ENCODE data around the gene GCH1.
"Not testable (repeated sequence)": the region's sequence is repeated elsewhere in the genome, so short reads cannot be mapped to it uniquely, and the experiment has no call there.

GCH1 gene

DNA sequence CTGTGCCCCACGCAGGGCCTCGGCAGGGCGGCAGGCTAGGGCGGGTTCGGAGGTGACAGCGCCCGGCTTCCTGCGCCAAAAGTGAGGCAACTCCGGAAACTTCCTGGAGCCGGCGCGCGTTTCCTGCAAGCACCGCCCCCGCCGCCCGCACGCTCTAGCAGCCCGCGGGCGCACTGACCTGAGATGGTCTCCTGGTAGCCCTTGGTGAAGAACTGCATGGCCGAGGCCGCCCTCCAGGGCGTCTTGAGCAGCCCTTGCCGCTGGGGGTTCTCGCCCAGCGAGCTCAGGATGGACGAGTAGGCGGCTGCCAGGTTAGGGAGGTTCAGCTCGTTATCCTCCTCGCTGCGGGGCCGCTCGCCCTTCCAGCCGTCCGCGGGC, 494 bp downstream of the GCH1 start:
- TF ChIP-seq, protein P1, sequence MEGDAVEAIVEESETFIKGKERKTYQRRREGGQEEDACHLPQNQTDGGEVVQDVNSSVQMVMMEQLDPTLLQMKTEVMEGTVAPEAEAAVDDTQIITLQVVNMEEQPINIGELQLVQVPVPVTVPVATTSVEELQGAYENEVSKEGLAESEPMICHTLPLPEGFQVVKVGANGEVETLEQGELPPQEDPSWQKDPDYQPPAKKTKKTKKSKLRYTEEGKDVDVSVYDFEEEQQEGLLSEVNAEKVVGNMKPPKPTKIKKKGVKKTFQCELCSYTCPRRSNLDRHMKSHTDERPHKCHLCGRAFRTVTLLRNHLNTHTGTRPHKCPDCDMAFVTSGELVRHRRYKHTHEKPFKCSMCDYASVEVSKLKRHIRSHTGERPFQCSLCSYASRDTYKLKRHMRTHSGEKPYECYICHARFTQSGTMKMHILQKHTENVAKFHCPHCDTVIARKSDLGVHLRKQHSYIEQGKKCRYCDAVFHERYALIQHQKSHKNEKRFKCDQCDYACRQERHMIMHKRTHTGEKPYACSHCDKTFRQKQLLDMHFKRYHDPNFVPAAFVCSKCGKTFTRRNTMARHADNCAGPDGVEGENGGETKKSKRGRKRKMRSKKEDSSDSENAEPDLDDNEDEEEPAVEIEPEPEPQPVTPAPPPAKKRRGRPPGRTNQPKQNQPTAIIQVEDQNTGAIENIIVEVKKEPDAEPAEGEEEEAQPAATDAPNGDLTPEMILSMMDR (IDR thresholded peaks at IDR 0.05; ENCODE audit: low read depth, low read length) = no peak
- no peak for TF ChIP-seq EZH2phosphoT487 (IDR thresholded peaks at IDR 0.05; ENCODE audit: low read depth)
- Histone ChIP-seq H3K9me3 (ENCODE audit: insufficient read depth, low read length) (no peaks in the 10 kb centered on the region), H3K79me2 (ENCODE audit: low read length) (no peaks in the 10 kb centered on the region)

DNA sequence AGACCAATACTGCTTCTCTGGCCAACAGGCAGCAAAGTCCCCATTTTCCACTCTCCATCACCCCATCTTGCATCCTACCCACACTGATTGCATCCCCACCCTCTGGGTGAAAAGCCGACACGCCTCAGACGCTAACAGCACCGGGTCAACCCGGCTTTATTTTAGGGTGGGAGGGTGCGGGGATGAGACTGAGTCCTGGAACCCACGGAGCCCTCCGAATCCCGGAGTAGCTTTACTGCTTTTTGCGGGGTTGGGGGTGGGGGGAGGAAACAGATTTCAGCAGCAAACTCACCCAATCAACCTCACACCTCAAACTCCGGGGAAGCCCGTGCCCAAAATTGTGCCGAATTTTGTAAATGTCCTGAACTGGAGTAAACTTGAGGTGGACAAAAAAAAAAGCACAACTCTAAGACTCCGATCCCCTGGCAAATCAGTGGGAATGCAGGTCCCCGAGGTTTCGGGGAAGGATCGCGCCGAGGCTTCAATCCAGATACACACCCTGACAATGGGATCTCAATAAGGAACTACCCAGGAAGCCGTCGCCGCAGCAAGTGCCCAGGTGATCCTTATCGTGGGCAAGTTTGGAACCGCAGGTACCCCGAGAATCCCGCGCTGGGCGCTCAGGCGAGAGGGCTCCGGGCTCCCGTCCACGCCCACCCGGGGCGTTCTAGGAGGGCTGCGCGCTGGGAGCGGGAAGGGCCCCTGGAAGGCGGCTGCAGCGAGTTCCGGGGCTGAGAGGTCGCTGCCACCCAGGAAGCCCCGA, 1.1 kb downstream of the GCH1 start:
- no peaks in the 10 kb centered on the region for H3K9me3 ChIP-seq (ENCODE audit: insufficient read depth, low read length)
- no peaks in the 10 kb centered on the region for H3K36me3 ChIP-seq (replicated peaks; ENCODE audit: low read depth, low read length)
- peaks cover 9% of the 10 kb centered on the region for H3K4me1 ChIP-seq (ENCODE audit: low read length)
- no peaks in the 10 kb centered on the region for H4K20me1 ChIP-seq (ENCODE audit: insufficient read depth, low read length)
- H2AFZ ChIP-seq (ENCODE audit: low read depth, low read length) = peak overlapping the region; percentile 85
- H3K27me3 ChIP-seq (ENCODE audit: low read depth, low read length) = peaks cover 10% of the 10 kb centered on the region
- peak overlapping the region; percentile 91 for H3K4me3 ChIP-seq (ENCODE audit: low read length)
- peak overlapping the region; percentile 95 for H3K4me2 ChIP-seq (ENCODE audit: low read length)
- TF ChIP-seq, protein P1 (IDR thresholded peaks at IDR 0.05; ENCODE audit: low read depth, low read length) = no peak
- TF ChIP-seq EZH2phosphoT487 (IDR thresholded peaks at IDR 0.05; ENCODE audit: low read depth) = no peak
- peak overlapping the region; percentile 63 for H3K9ac ChIP-seq (ENCODE audit: low read length)
- no peaks in the 10 kb centered on the region for H3K79me2 ChIP-seq (ENCODE audit: low read length)
- no peak overlapping the region for H3K27ac ChIP-seq (ENCODE audit: low read length)

More for the DNA sequence above, 494 bp downstream of the GCH1 start:
- Histone ChIP-seq H3K27ac (ENCODE audit: low read length) (no peak overlapping the region), H2AFZ (ENCODE audit: low read depth, low read length) (peak overlapping the region; percentile 85), H3K4me1 (ENCODE audit: low read length) (peaks cover 9% of the 10 kb centered on the region), H3K27me3 (ENCODE audit: low read depth, low read length) (peaks cover 10% of the 10 kb centered on the region), H4K20me1 (ENCODE audit: insufficient read depth, low read length) (no peaks in the 10 kb centered on the region), H3K4me3 (ENCODE audit: low read length) (peak overlapping the region; percentile 91), H3K4me2 (ENCODE audit: low read length) (peak overlapping the region; percentile 95), H3K36me3 (replicated peaks; ENCODE audit: low read depth, low read length) (no peaks in the 10 kb centered on the region), H3K9ac (ENCODE audit: low read length) (peak overlapping the region; percentile 63)

GRCh38 chr14:54899573-54899972, 3.1 kb downstream of the GCH1 start:
- no peak overlapping the region for H3K27ac ChIP-seq (ENCODE audit: low read length)

GRCh38 chr14:54897809-54898555, 4.6 kb downstream of the GCH1 start:
- H3K9me3 ChIP-seq (ENCODE audit: insufficient read depth, low read length); H3K79me2 ChIP-seq (ENCODE audit: low read length); H2AFZ ChIP-seq (ENCODE audit: low read depth, low read length); H3K9ac ChIP-seq (ENCODE audit: low read length); H3K4me2 ChIP-seq (ENCODE audit: low read length); H3K36me3 ChIP-seq (replicated peaks; ENCODE audit: low read depth, low read length); H4K20me1 ChIP-seq (ENCODE audit: insufficient read depth, low read length); H3K4me3 ChIP-seq (ENCODE audit: low read length); H3K27ac ChIP-seq (ENCODE audit: low read length): not testable (repeated sequence)
- H3K27me3 ChIP-seq (ENCODE audit: low read depth, low read length) = peaks cover 14% of the 10 kb centered on the region
- peaks cover 18% of the 10 kb centered on the region for H3K4me1 ChIP-seq (ENCODE audit: low read length)

More at GRCh38 chr14:54899573-54899972, 3.1 kb downstream of the GCH1 start:
- peaks cover 14% of the 10 kb centered on the region for H3K27me3 ChIP-seq (ENCODE audit: low read depth, low read length)
- no peaks in the 10 kb centered on the region for H3K79me2 ChIP-seq (ENCODE audit: low read length)
- no peaks in the 10 kb centered on the region for H4K20me1 ChIP-seq (ENCODE audit: insufficient read depth, low read length)
- H3K4me2 ChIP-seq (ENCODE audit: low read length) = no peak overlapping the region
- H3K36me3 ChIP-seq (replicated peaks; ENCODE audit: low read depth, low read length) = no peaks in the 10 kb centered on the region
- H3K4me1 ChIP-seq (ENCODE audit: low read length) = peaks cover 15% of the 10 kb centered on the region
- TF ChIP-seq EZH2phosphoT487 (IDR thresholded peaks at IDR 0.05; ENCODE audit: low read depth) = no peak
- TF ChIP-seq, protein P1 (IDR thresholded peaks at IDR 0.05; ENCODE audit: low read depth, low read length) = no peak
- no peak overlapping the region for H3K4me3 ChIP-seq (ENCODE audit: low read length)
- no peak overlapping the region for H3K9ac ChIP-seq (ENCODE audit: low read length)
- H2AFZ ChIP-seq (ENCODE audit: low read depth, low read length) = no peak overlapping the region
- no peaks in the 10 kb centered on the region for H3K9me3 ChIP-seq (ENCODE audit: insufficient read depth, low read length)

Measured in OCI-LY3 (cell line).